Measurements from ENCODE around the gene CALHM5.

The CALHM5 gene

GRCh38 chr6:116522896-116523295, 11.5 kb downstream of the CALHM5 start:
- TF ChIP-seq CTCF (IDR thresholded peaks at IDR 0.05; ENCODE audit: borderline replicate concordance, insufficient read depth, low read depth, low read length): no peak
- H3K4me3 ChIP-seq (ENCODE audit: low read depth, low read length): no peak overlapping the region

- H3K4me3 ChIP-seq (ENCODE audit: low read depth, low read length): no peak overlapping the region
- TF ChIP-seq CTCF (IDR thresholded peaks at IDR 0.05; ENCODE audit: borderline replicate concordance, insufficient read depth, low read depth, low read length): no peak
Measured at GRCh38 chr6:116524236-116524635, 12.8 kb downstream of the CALHM5 start.

GRCh38 chr6:116528133-116528532, 16.7 kb downstream of the CALHM5 start:
- no peak overlapping the region for H3K4me3 ChIP-seq (ENCODE audit: low read depth, low read length)
- TF ChIP-seq CTCF (IDR thresholded peaks at IDR 0.05; ENCODE audit: borderline replicate concordance, insufficient read depth, low read depth, low read length): no peak

- no peak for TF ChIP-seq CTCF (IDR thresholded peaks at IDR 0.05; ENCODE audit: borderline replicate concordance, insufficient read depth, low read depth, low read length)
- no peak overlapping the region for H3K4me3 ChIP-seq (ENCODE audit: low read depth, low read length)
Measured at GRCh38 chr6:116528780-116529179, 17.3 kb downstream of the CALHM5 start.

GRCh38 chr6:116529466-116530290, 18.2 kb downstream of the CALHM5 start:
- no peak overlapping the region for H3K4me3 ChIP-seq (ENCODE audit: low read depth, low read length)
- TF ChIP-seq CTCF (IDR thresholded peaks at IDR 0.05; ENCODE audit: borderline replicate concordance, insufficient read depth, low read depth, low read length): no peak

GRCh38 chr6:116530436-116530835, 19.0 kb downstream of the CALHM5 start:
- H3K4me3 ChIP-seq (ENCODE audit: low read depth, low read length): no peak overlapping the region
- no peak for TF ChIP-seq CTCF (IDR thresholded peaks at IDR 0.05; ENCODE audit: borderline replicate concordance, insufficient read depth, low read depth, low read length)

Measured in GM12875 (cell line).